K562 (cell line): ENCODE results near the gene ADIPOR2. TPM values are rescaled to one million over a fixed set of nuclear protein-coding genes. Genes with fewer than 3 reads are reported as not detected.

ENCODE experiments used
- ATAC-seq: fragments of 200-7000 bp; cut with Tn5 transposase; 3 replicates; pipeline ENCODE4 v1.9.1; 2020; ENCODE audit warnings: moderate library complexity
- BruUV-seq: library from RNA; stranded (reverse); fragments of 400-500 nt; replicated peaks from 2 replicates; lab custom pipeline; 2021; lab: Mats Ljungman, UMichigan
- CTCF ChIA-PET: fragments of 300-600 bp; formaldehyde crosslinking; extraction: SDS; loops from one replicate; lab custom pipeline; 2021; ENCODE audit warnings: low intra/inter-chr PET ratio; lab: Yijun Ruan, JAX
- POLR2A ChIA-PET: fragments of 300-600, 350-650 bp; sonication (Branson Sonifier 250); formaldehyde crosslinking; extraction: SDS; loops from one replicate; lab custom pipeline; 2021; ENCODE audit warnings: antibody characterized with exemption, inconsistent platforms; lab: Yijun Ruan, JAX
- DNase-seq, 4 experiments: peaks; one replicate each; pipeline versions ENCODE4 v3.0.0 to v3.0.0-alpha.2; 2011 to 2018; ENCODE audit warnings: low spot score in 3 of 4, mixed read lengths in 3 of 4; ENCODE audit errors: extremely low read depth in 1 of 4
- FAIRE-seq: peaks from 2 replicates; lab custom pipeline; 2011; peaks lifted over from hg19 to GRCh38; lab: Jason Lieb, UNC
- H2AFZ ChIP-seq: 2 replicates; pipeline ENCODE4 v1.6.0; 2011; ENCODE audit warnings: low read depth, low read length, control low read depth, inconsistent platforms
- H3K27ac ChIP-seq: fragments of 200-600 bp; 3 replicates; pipeline ENCODE4 v1.8.0; 2011; ENCODE audit warnings: low read depth, mild to moderate bottlenecking, control low read depth, inconsistent platforms, low read length, moderate library complexity, mixed read lengths; ENCODE audit errors: extremely low read depth
- H3K27me3 ChIP-seq, 2 experiments: fragments of 300-600 bp in 1 of 2; 2 replicates in 1 of 2; 3 replicates in 1 of 2; pipeline versions ENCODE4 v1.6.0 to v1.8.0; 2011; ENCODE audit warnings: inconsistent platforms in 2 of 2, low read length in 2 of 2, mild to moderate bottlenecking in 1 of 2, mixed read lengths in 1 of 2, moderate library complexity in 1 of 2; ENCODE audit not compliant: control insufficient read depth in 2 of 2, insufficient read depth in 2 of 2
- H3K36me3 ChIP-seq: fragments of 300-600 bp; 3 replicates; pipeline ENCODE4 v1.8.0; 2011; ENCODE audit warnings: mild to moderate bottlenecking, low read length, inconsistent platforms; ENCODE audit not compliant: control insufficient read depth, insufficient read depth
- H3K4me1 ChIP-seq, 2 experiments: fragments of 200-600 bp in 1 of 2; replicated peaks in 1 of 2; 2 replicates in 1 of 2; 3 replicates in 1 of 2; pipeline versions ENCODE4 v1.5.1 to v1.8.0; 2011; ENCODE audit warnings: inconsistent platforms in 2 of 2, low read length in 2 of 2, mild to moderate bottlenecking in 1 of 2, mixed read lengths in 1 of 2, moderate library complexity in 1 of 2; ENCODE audit not compliant: control insufficient read depth in 2 of 2, insufficient read depth in 2 of 2
- H3K4me2 ChIP-seq: 2 replicates; pipeline ENCODE4 v1.6.1; 2011; ENCODE audit warnings: low read length, control low read depth, inconsistent platforms, mixed read lengths; ENCODE audit not compliant: insufficient read depth
- H3K4me3 ChIP-seq: fragments of 200-600 bp; sonication (generic), shearing (Covaris generic); 2 replicates; pipeline ENCODE4 v1.5.1; 2016; ENCODE audit warnings: control low read depth, inconsistent platforms
- H3K79me2 ChIP-seq: fragments of 200-600 bp; 3 replicates; pipeline ENCODE4 v1.8.0; 2011; ENCODE audit warnings: low read length, inconsistent platforms; ENCODE audit not compliant: control insufficient read depth, insufficient read depth
- H3K9ac ChIP-seq, 2 experiments: 2 replicates each; pipeline versions ENCODE4 v1.6.0 to v1.6.1; 2011; ENCODE audit warnings: low read depth in 2 of 2, low read length in 2 of 2, control low read depth in 1 of 2, inconsistent platforms in 1 of 2, mild to moderate bottlenecking in 1 of 2, mixed read lengths in 1 of 2; ENCODE audit not compliant: insufficient read depth in 1 of 2
- H3K9me1 ChIP-seq: one replicate; pipeline ENCODE4 v1.6.0; 2011; ENCODE audit warnings: inconsistent platforms, mild to moderate bottlenecking, low read length, moderate library complexity; ENCODE audit not compliant: control insufficient read depth, insufficient read depth
- H3K9me3 ChIP-seq: replicated peaks from 2 replicates; pipeline ENCODE4 v1.5.1; 2011; ENCODE audit warnings: low read depth, low read length, inconsistent platforms; ENCODE audit not compliant: control insufficient read depth, insufficient read depth
- H4K20me1 ChIP-seq: replicated peaks from 2 replicates; pipeline ENCODE4 v1.6.1; 2011; ENCODE audit warnings: low read length, inconsistent platforms, mixed read lengths; ENCODE audit not compliant: control insufficient read depth, insufficient read depth
- CBX8 ChIP-seq: fragments of 200-600 bp; sonication (generic); IDR thresholded peaks from 2 replicates; pipeline ENCODE4 v1.6.1; 2012; ENCODE audit warnings: borderline replicate concordance, mixed run types, low read depth, mild to moderate bottlenecking, moderate library complexity, mixed read lengths, low read length, control low read depth, inconsistent platforms; ENCODE audit not compliant: poor library complexity, severe bottlenecking; ENCODE audit errors: extremely low read depth
- E2F6 ChIP-seq, 2 experiments: IDR thresholded peaks; 2 replicates each; pipeline ENCODE4 v1.6.1; 2011; ENCODE audit warnings: borderline replicate concordance in 1 of 2, control low read depth in 1 of 2, low read depth in 1 of 2, low read length in 1 of 2, mild to moderate bottlenecking in 1 of 2, mixed read lengths in 1 of 2, moderate library complexity in 1 of 2; ENCODE audit not compliant: insufficient read depth in 1 of 2, insufficient read length in 1 of 2, poor library complexity in 1 of 2, severe bottlenecking in 1 of 2; ENCODE audit errors: extremely low read depth in 1 of 2
- ELF2 ChIP-seq: fragments of 250-450 bp; sonication (Bioruptor Pico); IDR thresholded peaks from 2 replicates; pipeline ENCODE4 v1.5.0; 2021; ENCODE audit warnings: mild to moderate bottlenecking
- MAX ChIP-seq: sonication (generic); formaldehyde crosslinking; IDR thresholded peaks from 2 replicates; pipeline ENCODE4 v1.9.0; 2022; ENCODE audit warnings: mild to moderate bottlenecking, missing genetic modification reagents
- TGIF2 ChIP-seq: sonication (generic); formaldehyde crosslinking; IDR thresholded peaks from 2 replicates; pipeline ENCODE4 v1.8.1; 2022; ENCODE audit warnings: mild to moderate bottlenecking, missing genetic modification reagents, moderate library complexity
- ZNF24 ChIP-seq: fragments of 450-650 bp; IDR thresholded peaks from 2 replicates; pipeline ENCODE4 v1.6.1; 2016
- in situ Hi-C: fragments of 300-500 bp; cut with MboI; formaldehyde crosslinking; loops from 4 replicates; pipeline ENCODE4 v1.15.0; 2018; ENCODE audit warnings: inconsistent platforms, mixed read lengths
- intact Hi-C: fragments of 100-400 bp; cut with micrococcal nuclease; formaldehyde crosslinking; loops from 2 replicates; pipeline ENCODE4 v1.14.2; 2022
- polyA plus RNA-seq, 8 experiments: library from polyadenylated mRNA; depleted of rRNA in 4 of 8; stranded (reverse) in 5 of 8; unstranded in 3 of 8; fragments of >200 nt; fragmentation: Nextera tagmentation in 2 of 8; fragmentation: Illumina TruSeq in 1 of 8; extraction: Ambion mirVana in 2 of 8; extraction: Trizol in 1 of 8; gene quantifications; 2 replicates each; pipeline versions ENCODE4 v1.2.1 to v1.2.3, GENCODE V29; 2011 to 2014; ENCODE audit warnings: inconsistent platforms in 1 of 8, missing spikeins in 1 of 8
- total RNA-seq, 7 experiments: library from RNA; depleted of rRNA in 6 of 7; stranded (reverse); fragments of >200 nt in 6 of 7; fragmentation: Illumina TruSeq in 2 of 7; extraction: Trizol in 2 of 7; gene quantifications; 2 replicates each; pipeline versions ENCODE4 v1.2.1 to v1.2.3, GENCODE V29; 2011 to 2021; ENCODE audit warnings: low replicate concordance in 1 of 7
- TF ChIP-seq, protein P1 (sequence below): fragments of 250-450 bp; sonication (Bioruptor Pico); IDR thresholded peaks from 2 replicates; pipeline ENCODE4 v1.8.0; 2022; ENCODE audit warnings: inconsistent platforms, mild to moderate bottlenecking, moderate library complexity, borderline replicate concordance
- TF ChIP-seq, protein P2 (sequence below): sonication (generic); formaldehyde crosslinking; IDR thresholded peaks from 2 replicates; pipeline ENCODE4 v1.8.0; 2023; ENCODE audit warnings: mild to moderate bottlenecking, missing genetic modification reagents
- TF ChIP-seq, protein P3 (sequence below): sonication (generic); formaldehyde crosslinking; IDR thresholded peaks from 2 replicates; pipeline ENCODE4 v1.8.0; 2023; ENCODE audit warnings: missing genetic modification reagents, mild to moderate bottlenecking, borderline replicate concordance

ADIPOR2 gene
- total and polyA plus RNA-seq, 9 of the 15 experiments (the other 6 are each of a cell fraction or from before 2014, with no cell fraction given): 10.9 to 63.5 (median 46.0) TPM

- TF ChIP-seq CBX8: no peak
- no peak for TF ChIP-seq ZNF24
- TF ChIP-seq MAX (CRISPR knock-in tag): no peak
- TF ChIP-seq, protein P1, sequence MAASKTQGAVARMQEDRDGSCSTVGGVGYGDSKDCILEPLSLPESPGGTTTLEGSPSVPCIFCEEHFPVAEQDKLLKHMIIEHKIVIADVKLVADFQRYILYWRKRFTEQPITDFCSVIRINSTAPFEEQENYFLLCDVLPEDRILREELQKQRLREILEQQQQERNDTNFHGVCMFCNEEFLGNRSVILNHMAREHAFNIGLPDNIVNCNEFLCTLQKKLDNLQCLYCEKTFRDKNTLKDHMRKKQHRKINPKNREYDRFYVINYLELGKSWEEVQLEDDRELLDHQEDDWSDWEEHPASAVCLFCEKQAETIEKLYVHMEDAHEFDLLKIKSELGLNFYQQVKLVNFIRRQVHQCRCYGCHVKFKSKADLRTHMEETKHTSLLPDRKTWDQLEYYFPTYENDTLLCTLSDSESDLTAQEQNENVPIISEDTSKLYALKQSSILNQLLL (CRISPR knock-in tag): no peak
- no peak for TF ChIP-seq ELF2 (CRISPR knock-in tag)
- TF ChIP-seq, protein P2, sequence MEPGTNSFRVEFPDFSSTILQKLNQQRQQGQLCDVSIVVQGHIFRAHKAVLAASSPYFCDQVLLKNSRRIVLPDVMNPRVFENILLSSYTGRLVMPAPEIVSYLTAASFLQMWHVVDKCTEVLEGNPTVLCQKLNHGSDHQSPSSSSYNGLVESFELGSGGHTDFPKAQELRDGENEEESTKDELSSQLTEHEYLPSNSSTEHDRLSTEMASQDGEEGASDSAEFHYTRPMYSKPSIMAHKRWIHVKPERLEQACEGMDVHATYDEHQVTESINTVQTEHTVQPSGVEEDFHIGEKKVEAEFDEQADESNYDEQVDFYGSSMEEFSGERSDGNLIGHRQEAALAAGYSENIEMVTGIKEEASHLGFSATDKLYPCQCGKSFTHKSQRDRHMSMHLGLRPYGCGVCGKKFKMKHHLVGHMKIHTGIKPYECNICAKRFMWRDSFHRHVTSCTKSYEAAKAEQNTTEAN: no peak
Measured at GRCh38 chr12:1716215-1716862, 25.5 kb downstream of the ADIPOR2 start (continued).

- 0 out of 2 replicates have a peak, but pooled peaks cover 3% of the 10 kb centered on the region for H4K20me1 ChIP-seq
- H3K4me3 ChIP-seq: no peak overlapping the region
- peaks cover 19% of the 10 kb centered on the region; the same call in 2 of the 3 replicates for H3K36me3 ChIP-seq
- BruUV-seq: no TSS peak
- ATAC-seq (no peak), FAIRE-seq (no peak), DNase-seq (no peak)
- H3K9ac ChIP-seq: no peak overlapping the region
- peaks cover 3 to 25% of the 10 kb centered on the region in 2 experiments; a peak in 3 of 5 replicates for H3K4me1 ChIP-seq
- peaks cover 7% of the 10 kb centered on the region for H3K9me3 ChIP-seq
- in situ Hi-C loops (no loop called here), intact Hi-C loops (no loop called here)
- no peak overlapping the region for H3K4me2 ChIP-seq
- H2AFZ ChIP-seq: no peak overlapping the region
- ChIA-PET CTCF (interaction anchor here (0.6 kb wide), 1 partner anchor 81 kb away, joined by 3 read pairs; no protein-coding TSS in a partner anchor), POLR2A (no interaction called here)
- H3K79me2 ChIP-seq: peaks cover 99% of the 10 kb centered on the region
- no peak overlapping the region for H3K27ac ChIP-seq
- no peaks in the 10 kb centered on the region for H3K27me3 ChIP-seq
- H3K9me1 ChIP-seq: no peaks in the 10 kb centered on the region
- TF ChIP-seq, protein P3, sequence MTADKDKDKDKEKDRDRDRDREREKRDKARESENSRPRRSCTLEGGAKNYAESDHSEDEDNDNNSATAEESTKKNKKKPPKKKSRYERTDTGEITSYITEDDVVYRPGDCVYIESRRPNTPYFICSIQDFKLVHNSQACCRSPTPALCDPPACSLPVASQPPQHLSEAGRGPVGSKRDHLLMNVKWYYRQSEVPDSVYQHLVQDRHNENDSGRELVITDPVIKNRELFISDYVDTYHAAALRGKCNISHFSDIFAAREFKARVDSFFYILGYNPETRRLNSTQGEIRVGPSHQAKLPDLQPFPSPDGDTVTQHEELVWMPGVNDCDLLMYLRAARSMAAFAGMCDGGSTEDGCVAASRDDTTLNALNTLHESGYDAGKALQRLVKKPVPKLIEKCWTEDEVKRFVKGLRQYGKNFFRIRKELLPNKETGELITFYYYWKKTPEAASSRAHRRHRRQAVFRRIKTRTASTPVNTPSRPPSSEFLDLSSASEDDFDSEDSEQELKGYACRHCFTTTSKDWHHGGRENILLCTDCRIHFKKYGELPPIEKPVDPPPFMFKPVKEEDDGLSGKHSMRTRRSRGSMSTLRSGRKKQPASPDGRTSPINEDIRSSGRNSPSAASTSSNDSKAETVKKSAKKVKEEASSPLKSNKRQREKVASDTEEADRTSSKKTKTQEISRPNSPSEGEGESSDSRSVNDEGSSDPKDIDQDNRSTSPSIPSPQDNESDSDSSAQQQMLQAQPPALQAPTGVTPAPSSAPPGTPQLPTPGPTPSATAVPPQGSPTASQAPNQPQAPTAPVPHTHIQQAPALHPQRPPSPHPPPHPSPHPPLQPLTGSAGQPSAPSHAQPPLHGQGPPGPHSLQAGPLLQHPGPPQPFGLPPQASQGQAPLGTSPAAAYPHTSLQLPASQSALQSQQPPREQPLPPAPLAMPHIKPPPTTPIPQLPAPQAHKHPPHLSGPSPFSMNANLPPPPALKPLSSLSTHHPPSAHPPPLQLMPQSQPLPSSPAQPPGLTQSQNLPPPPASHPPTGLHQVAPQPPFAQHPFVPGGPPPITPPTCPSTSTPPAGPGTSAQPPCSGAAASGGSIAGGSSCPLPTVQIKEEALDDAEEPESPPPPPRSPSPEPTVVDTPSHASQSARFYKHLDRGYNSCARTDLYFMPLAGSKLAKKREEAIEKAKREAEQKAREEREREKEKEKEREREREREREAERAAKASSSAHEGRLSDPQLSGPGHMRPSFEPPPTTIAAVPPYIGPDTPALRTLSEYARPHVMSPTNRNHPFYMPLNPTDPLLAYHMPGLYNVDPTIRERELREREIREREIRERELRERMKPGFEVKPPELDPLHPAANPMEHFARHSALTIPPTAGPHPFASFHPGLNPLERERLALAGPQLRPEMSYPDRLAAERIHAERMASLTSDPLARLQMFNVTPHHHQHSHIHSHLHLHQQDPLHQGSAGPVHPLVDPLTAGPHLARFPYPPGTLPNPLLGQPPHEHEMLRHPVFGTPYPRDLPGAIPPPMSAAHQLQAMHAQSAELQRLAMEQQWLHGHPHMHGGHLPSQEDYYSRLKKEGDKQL (CRISPR knock-in tag): no peak
- no peak for TF ChIP-seq E2F6 (IDR thresholded peaks at IDR 0.05; ENCODE audit: borderline replicate concordance in 1 of 2, extremely low read depth in 1 of 2, insufficient read depth in 1 of 2, insufficient read length in 1 of 2, low read depth in 1 of 2, low read length in 1 of 2, poor library complexity in 1 of 2, severe bottlenecking in 1 of 2)
- no peak for TF ChIP-seq TGIF2 (CRISPR knock-in tag)
Measured at GRCh38 chr12:1716911-1717310, 26.0 kb downstream of the ADIPOR2 start.
